H7 (cell line): Measurements from ENCODE around the gene ASB8. TPM values are rescaled to one million over a fixed set of nuclear protein-coding genes. Genes with fewer than 3 reads are reported as not detected.

Experiments
- DNase-seq: peaks from one replicate; pipeline ENCODE4 v3.0.0; 2012
- H3K27me3 ChIP-seq: 2 replicates; pipeline ENCODE4 v1.6.0; 2011; ENCODE audit warnings: mild to moderate bottlenecking, low read length; ENCODE audit not compliant: control insufficient read depth, insufficient read depth
- H3K36me3 ChIP-seq: replicated peaks from 2 replicates; pipeline ENCODE4 v1.5.1; 2011; ENCODE audit warnings: low read length; ENCODE audit not compliant: control insufficient read depth, insufficient read depth
- H3K4me3 ChIP-seq: 2 replicates; pipeline ENCODE4 v1.5.1; 2011; ENCODE audit warnings: low read depth, mild to moderate bottlenecking, control low read depth, low read length, moderate library complexity; ENCODE audit not compliant: insufficient read depth
- total RNA-seq: library from RNA; depleted of rRNA; stranded (reverse); fragments of >200 nt; shearing (Covaris generic); gene quantifications from 2 replicates; pipeline ENCODE4 v1.2.3, GENCODE V29; 2014

ASB8 gene
- total RNA-seq, 1 experiment from 2014 or later: 7.5 TPM

DNA sequence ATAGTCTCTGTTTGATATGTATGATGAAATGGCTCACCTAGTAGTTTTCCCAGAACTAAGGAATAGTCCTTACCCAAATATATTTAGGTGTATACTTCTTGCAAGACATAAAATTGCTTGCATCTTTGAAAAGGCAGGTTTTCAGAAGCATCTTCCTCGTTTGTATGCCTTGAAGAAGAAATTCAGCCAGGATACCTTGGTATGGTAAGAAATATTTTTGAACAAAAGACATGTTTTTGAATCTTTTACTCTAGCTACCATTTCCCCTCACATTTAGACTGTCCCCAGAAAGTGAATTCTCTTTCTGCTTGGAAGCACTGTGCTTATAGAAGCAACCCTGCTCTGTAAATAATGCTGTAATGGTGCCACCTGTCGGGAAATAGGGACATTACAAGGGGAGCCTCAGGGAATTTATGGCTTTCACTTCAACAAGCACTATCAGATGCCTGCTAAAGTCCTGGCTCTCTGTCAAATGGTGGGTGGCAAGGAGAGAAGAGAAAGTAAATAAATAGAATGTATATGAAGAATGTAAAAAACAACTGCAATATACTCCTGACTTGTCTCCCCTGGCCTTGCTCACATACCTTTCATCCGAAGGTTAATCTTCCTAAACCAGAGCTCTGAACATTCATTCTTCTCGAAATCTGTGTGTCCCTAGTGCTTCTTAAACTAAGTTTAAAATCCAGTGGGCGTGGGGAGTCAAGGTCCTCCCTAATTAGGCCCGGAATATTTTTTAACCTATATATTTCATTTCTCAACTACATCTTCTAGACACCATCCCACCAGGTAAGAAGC is 32.2 kb upstream of the ASB8 start:
- H3K4me3 ChIP-seq: no peak overlapping the region
- no peaks in the 10 kb centered on the region for H3K36me3 ChIP-seq
- peaks cover 40% of the 10 kb centered on the region for H3K27me3 ChIP-seq
- DNase-seq: peak; percentile 63

GRCh38 chr12:48187916-48188695 is 30.8 kb upstream of the ASB8 start:
- H3K27me3 ChIP-seq: peaks cover 47% of the 10 kb centered on the region
- H3K36me3 ChIP-seq: no peaks in the 10 kb centered on the region
- no peak for DNase-seq
- H3K4me3 ChIP-seq: no peak overlapping the region

GRCh38 chr12:48185181-48185919 is 28.0 kb upstream of the ASB8 start:
- Histone ChIP-seq H3K36me3 (no peaks in the 10 kb centered on the region), H3K4me3 (no peak overlapping the region), H3K27me3 (peaks cover 68% of the 10 kb centered on the region)
- peak; percentile 65 for DNase-seq

DNA sequence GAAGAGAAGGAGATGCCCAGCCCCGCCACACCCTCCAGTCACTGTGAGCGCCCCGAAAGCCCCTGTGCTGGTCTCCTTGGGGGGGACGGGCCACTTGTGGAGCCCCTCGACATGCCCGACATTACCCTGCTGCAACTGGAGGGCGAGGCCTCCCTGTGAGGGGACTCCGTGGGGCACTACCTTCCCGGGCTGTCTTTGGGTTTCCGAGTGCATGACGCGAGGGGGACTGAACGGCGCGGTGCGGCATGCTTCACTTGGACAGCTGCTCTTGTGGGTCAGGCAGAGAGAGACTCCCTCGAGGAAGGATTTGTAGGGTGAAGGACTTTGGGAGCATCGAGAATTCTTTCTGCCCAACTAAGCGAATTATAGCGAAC is 27.2 kb upstream of the ASB8 start:
- peaks cover 72% of the 10 kb centered on the region for H3K27me3 ChIP-seq
- peak overlapping the region; percentile 54; the same call in 1 of the 2 replicates for H3K4me3 ChIP-seq

GRCh38 chr12:48183876-48184548 is 26.7 kb upstream of the ASB8 start:
- DNase-seq: peak; percentile 78
- Histone ChIP-seq H3K4me3 (peak overlapping the region; percentile 54), H3K36me3 (no peaks in the 10 kb centered on the region), H3K27me3 (peaks cover 76% of the 10 kb centered on the region)

More for the DNA sequence above, 27.2 kb upstream of the ASB8 start:
- H3K36me3 ChIP-seq: no peaks in the 10 kb centered on the region
- DNase-seq: peak; percentile 30

GRCh38 chr12:48183091-48183875 is 26.0 kb upstream of the ASB8 start, which contains the start of gene CCDC184:
CCDC184 (plus strand) TSS chr12:48183644; CDS start chr12:48184123, 479 bp downstream.
- Histone ChIP-seq H3K36me3 (no peaks in the 10 kb centered on the region), H3K4me3 (peak within 1 kb of the TSS; percentile 54), H3K27me3 (peaks cover 75% of the 10 kb centered on the region)
- peak; percentile 85 for DNase-seq

GRCh38 chr12:48182631-48183030 is 25.3 kb upstream of the ASB8 start:
- Histone ChIP-seq H3K36me3 (no peaks in the 10 kb centered on the region), H3K4me3 (peak overlapping the region; percentile 54; the same call in 1 of the 2 replicates), H3K27me3 (peaks cover 68% of the 10 kb centered on the region)
- no peak for DNase-seq

DNA sequence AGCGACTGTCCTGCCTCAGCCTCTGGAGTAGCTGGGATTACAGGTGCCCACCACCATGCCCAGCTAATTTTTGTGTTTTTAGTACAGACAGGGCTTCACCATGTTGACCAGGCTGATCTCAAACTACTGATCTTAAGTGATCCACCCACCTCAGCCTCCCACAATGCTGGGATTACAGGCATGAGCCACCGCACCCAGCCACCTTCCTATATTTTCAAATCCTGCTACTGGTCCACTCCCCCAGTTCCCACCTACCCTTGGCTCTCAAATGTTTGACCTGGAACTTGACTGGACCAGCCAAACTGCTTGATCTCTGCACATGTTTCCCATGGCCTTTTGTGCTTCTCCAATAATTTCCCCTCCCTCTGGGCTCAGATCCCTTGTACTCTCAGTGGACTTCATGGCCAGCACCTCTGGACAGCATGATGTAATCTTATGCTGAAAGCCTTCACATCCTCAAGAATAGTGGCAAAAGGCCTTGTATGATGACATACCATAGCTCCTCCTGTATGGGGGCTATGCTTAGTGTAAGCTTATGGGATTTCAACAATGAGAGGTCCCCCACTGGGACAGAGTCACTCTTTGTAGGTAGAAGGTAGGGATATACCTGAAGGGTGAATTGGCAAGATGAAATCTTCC is 23.7 kb upstream of the ASB8 start:
- H3K36me3 ChIP-seq: no peaks in the 10 kb centered on the region
- peaks cover 59% of the 10 kb centered on the region for H3K27me3 ChIP-seq
- no peak overlapping the region for H3K4me3 ChIP-seq
- no peak for DNase-seq

DNA sequence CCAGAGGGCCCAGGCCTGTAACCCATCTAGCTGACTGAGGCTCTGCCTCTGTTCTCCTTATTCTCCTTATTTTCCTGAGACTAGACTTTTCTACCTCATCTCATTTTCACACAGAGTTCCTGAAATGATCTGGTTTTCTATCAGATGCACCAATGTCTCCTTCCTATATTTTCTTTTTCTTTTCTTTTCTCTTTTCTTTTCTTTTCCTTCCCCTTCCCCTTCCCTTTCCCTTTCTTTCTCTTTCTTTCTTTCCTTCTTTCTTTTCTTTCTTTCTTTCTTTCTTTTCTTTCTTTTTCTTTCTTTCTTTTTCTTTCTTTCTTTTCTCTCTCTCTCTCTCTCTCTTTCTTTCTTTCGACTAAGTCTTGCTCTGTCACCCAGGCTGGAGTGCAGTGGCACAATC is 23.1 kb upstream of the ASB8 start:
- no peaks in the 10 kb centered on the region for H3K36me3 ChIP-seq
- no peak overlapping the region for H3K4me3 ChIP-seq
- H3K27me3 ChIP-seq: peaks cover 54% of the 10 kb centered on the region
- no peak for DNase-seq

GRCh38 chr12:48179466-48179865 is 22.2 kb upstream of the ASB8 start:
- DNase-seq: no peak
- Histone ChIP-seq H3K27me3 (peaks cover 44% of the 10 kb centered on the region), H3K36me3 (no peaks in the 10 kb centered on the region), H3K4me3 (no peak overlapping the region)

DNA sequence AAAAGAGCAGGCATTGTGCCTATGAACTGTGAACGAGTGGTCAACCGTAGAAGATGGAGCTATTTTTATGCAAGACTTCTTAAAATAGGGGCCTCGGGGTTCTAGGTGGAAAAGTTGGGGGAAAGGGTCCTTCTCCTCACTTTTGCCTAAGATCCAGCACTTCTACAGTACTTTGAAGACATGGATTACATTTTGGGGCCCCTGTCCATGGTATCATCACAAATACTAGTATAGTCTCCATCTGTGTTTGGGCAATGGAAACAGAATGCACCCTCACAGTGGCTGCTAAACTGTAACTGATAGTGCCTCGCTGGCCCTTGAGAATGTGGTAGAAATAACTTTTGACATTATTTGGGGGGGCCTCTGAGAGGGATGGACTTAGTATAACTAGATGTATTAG is 20.7 kb upstream of the ASB8 start:
- Histone ChIP-seq H3K36me3 (no peaks in the 10 kb centered on the region), H3K27me3 (peaks cover 30% of the 10 kb centered on the region), H3K4me3 (no peak overlapping the region)
- no peak for DNase-seq

- no peaks in the 10 kb centered on the region for H3K36me3 ChIP-seq
- peaks cover 15% of the 10 kb centered on the region for H3K27me3 ChIP-seq
- H3K4me3 ChIP-seq: no peak overlapping the region
- DNase-seq: no peak
These were observed 19.1 kb upstream of the ASB8 start for GRCh38 chr12:48176417-48176751.
